Skin of body (tissue), 2 donors: ENCODE data around the gene NPAS3. TPM values are rescaled to one million over a fixed set of nuclear protein-coding genes. Genes with fewer than 3 reads are reported as not detected.

Experiments used
- DNase-seq: peaks from one replicate; lab custom pipeline; 2025; lab: John Stamatoyannopoulos, UW
- total RNA-seq: library from RNA; depleted of rRNA; stranded (reverse); fragments of >200 nt; gene quantifications from one replicate; pipeline ENCODE4 v1.2.3, GENCODE V29; 2014

The NPAS3 gene
- total RNA-seq, 1 donor from 2014 or later, result 3.8 TPM

- DNase-seq, result no peak
Measured at GRCh38 chr14:33505963-33506329, 567.3 kb downstream of the NPAS3 start.

GRCh38 chr14:33508126-33509062 lies 569.7 kb downstream of the NPAS3 start:
- DNase-seq, result no peak

- no peak for DNase-seq
Measured at GRCh38 chr14:33509454-33509853, 570.8 kb downstream of the NPAS3 start.

GRCh38 chr14:33510063-33510481 lies 571.4 kb downstream of the NPAS3 start:
- DNase-seq, result no peak

- no peak for DNase-seq
Measured at GRCh38 chr14:33510991-33511390, 572.3 kb downstream of the NPAS3 start.

GRCh38 chr14:33511851-33512640 lies 573.4 kb downstream of the NPAS3 start:
- no peak for DNase-seq

GRCh38 chr14:33515441-33515840 lies 576.8 kb downstream of the NPAS3 start:
- DNase-seq, result no peak

GRCh38 chr14:33515899-33516298 lies 577.2 kb downstream of the NPAS3 start:
- DNase-seq, result no peak

GRCh38 chr14:33516898-33517436 lies 578.3 kb downstream of the NPAS3 start:
- DNase-seq, result no peak

- no peak for DNase-seq
Measured at GRCh38 chr14:33521192-33521591, 582.5 kb downstream of the NPAS3 start.

GRCh38 chr14:33524244-33524643 lies 585.6 kb downstream of the NPAS3 start:
- no peak for DNase-seq

- DNase-seq, result no peak
Measured at GRCh38 chr14:33525626-33526025, 586.9 kb downstream of the NPAS3 start.

GRCh38 chr14:33527023-33527634 lies 588.5 kb downstream of the NPAS3 start:
- DNase-seq, result no peak

- no peak for DNase-seq
Measured at GRCh38 chr14:33528655-33529054, 590.0 kb downstream of the NPAS3 start.

GRCh38 chr14:33529787-33530757 lies 591.4 kb downstream of the NPAS3 start:
- DNase-seq, result no peak

GRCh38 chr14:33532553-33532952 lies 593.9 kb downstream of the NPAS3 start:
- no peak for DNase-seq

GRCh38 chr14:33534104-33534503 lies 595.4 kb downstream of the NPAS3 start:
- no peak for DNase-seq

GRCh38 chr14:33534632-33535031 lies 596.0 kb downstream of the NPAS3 start:
- DNase-seq, result no peak

GRCh38 chr14:33539918-33540357 lies 601.3 kb downstream of the NPAS3 start:
- no peak for DNase-seq

GRCh38 chr14:33541171-33541570 lies 602.5 kb downstream of the NPAS3 start:
- no peak for DNase-seq
